ENCODE results near the gene FANCC.

Gene FANCC

GRCh38 chr9:95135756-95136155 is 181.8 kb downstream of the FANCC start:
- DNase-seq (ENCODE audit: low spot score): no peak
- in situ Hi-C loops (cut with MboI; ENCODE audit: low sequenced_read_pairs, unreplicated experiment): no loop called here

DNA sequence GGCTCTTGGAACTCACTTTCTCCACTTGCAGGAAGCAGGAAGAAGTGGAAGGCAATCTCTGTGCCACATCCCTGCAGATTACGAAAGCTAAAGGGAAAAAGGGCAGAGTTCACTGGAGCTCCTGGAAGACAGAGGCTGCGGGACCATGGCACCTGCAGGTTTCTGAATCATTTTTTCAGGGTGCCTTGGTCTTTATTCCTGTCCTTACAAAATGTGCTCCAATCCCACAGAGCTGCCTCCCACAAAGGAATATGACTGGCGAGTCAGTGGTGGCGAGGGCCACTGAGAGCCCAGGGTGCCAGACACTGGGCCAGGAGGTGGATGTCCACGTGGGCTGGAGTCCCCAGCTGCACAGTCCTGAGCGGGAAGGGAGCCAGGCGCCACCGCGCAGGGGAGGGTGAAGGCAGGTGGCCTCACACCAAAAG is 183.0 kb downstream of the FANCC start:
- no peak for TF ChIP-seq CTCF (IDR thresholded peaks at IDR 0.05; ENCODE audit: borderline replicate concordance, control extremely low read depth, extremely low read depth, insufficient read depth, missing control alignments)
- DNase-seq (ENCODE audit: low spot score): no peak
- in situ Hi-C loops (cut with MboI; ENCODE audit: low sequenced_read_pairs, unreplicated experiment): no loop called here

More at GRCh38 chr9:95135756-95136155, 181.8 kb downstream of the FANCC start:
- no peak for TF ChIP-seq CTCF (IDR thresholded peaks at IDR 0.05; ENCODE audit: borderline replicate concordance, control extremely low read depth, extremely low read depth, insufficient read depth, missing control alignments)

DNA sequence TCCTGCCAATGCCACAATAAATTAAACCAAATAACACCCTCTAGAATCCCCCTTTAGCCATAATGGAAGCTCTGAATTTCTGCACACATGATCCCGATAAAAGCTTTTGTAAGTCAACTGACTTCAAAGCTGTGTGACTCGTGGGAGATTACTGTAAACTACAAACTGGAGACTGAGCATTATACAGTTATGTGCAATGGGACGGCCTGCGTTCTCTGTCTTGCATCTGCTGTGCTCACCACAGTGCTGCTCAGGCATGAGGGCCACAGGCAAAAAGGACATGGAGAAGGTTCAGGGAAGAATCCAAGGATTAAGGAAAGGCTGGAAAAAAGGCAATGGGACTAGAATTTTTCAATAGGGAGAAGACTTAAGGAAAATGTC is 184.2 kb downstream of the FANCC start:
- no peak for TF ChIP-seq CTCF (IDR thresholded peaks at IDR 0.05; ENCODE audit: borderline replicate concordance, control extremely low read depth, extremely low read depth, insufficient read depth, missing control alignments)
- DNase-seq (ENCODE audit: low spot score): no peak
- in situ Hi-C loops (cut with MboI; ENCODE audit: low sequenced_read_pairs, unreplicated experiment): no loop called here

GRCh38 chr9:95132366-95133324 is 184.9 kb downstream of the FANCC start:
- in situ Hi-C loops (cut with MboI; ENCODE audit: low sequenced_read_pairs, unreplicated experiment): no loop called here

DNA sequence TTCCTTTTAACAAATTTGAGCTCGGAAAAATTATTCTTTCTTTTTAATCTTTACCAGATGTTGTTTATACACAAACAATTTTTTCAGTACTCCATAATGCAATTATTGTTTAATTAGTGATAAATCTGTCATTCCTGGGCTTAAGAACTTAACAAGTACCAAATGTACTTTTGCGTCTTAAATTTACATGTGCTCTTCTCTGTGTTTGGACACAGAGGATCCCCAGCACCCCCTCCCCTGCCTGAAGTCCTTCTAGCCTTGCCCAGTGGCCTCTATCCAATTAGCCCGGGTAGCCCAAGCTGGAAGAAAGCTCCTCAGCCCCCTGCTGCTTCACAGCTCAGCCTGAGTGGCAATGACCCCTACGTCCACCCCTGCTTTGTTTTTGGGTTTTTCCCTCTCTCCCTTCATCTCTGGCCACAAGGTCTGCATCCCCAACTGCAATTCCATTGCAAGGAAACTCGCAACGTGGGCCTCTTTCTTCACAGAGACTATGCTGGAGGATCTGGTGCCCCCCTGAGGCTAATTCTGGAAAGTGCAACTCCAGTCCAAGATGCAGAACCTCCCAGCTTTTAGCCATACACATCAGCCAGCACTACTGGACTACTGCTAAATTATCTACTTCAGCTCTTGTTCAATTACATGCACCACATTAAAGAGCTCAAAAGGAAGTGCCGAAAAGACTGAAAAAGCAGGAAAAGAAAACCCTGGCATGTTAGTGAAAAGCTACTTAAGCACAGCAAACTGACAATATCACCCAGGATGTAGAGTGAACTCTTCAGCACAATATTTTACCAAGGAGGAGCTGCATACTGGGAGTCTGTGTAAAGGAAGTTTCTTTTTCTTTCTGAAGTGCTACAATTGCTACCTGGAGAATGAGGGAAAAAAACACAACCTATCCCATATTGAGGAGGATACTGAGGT is 186.2 kb downstream of the FANCC start:
- peak; percentile 76 for DNase-seq (ENCODE audit: low spot score)
- peak; percentile 62 for TF ChIP-seq CTCF (IDR thresholded peaks at IDR 0.05; ENCODE audit: borderline replicate concordance, control extremely low read depth, extremely low read depth, insufficient read depth, missing control alignments)
- in situ Hi-C loops (cut with MboI; ENCODE audit: low sequenced_read_pairs, unreplicated experiment): no loop called here

More at GRCh38 chr9:95132366-95133324, 184.9 kb downstream of the FANCC start:
- DNase-seq (ENCODE audit: low spot score): no peak
- TF ChIP-seq CTCF (IDR thresholded peaks at IDR 0.05; ENCODE audit: borderline replicate concordance, control extremely low read depth, extremely low read depth, insufficient read depth, missing control alignments): no peak

DNA sequence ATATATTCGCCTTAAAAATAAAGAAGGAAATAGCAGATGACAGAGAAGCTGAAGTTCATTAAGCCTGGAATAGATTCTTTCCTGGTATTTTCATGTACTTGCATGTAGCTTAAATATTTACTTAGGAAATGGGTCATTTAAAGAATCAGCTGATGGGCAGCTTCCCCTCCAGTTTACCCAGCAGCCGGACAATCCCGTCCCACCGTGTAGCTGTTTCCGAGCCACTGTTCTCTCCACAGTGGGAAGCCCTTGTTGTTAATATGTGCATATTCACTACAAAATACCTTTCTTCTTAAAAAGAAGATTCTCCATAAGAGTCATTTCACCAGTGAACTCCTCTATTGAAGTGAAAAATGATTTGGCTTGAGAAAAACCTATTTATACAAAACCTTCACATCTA is 187.0 kb downstream of the FANCC start:
- TF ChIP-seq CTCF (IDR thresholded peaks at IDR 0.05; ENCODE audit: borderline replicate concordance, control extremely low read depth, extremely low read depth, insufficient read depth, missing control alignments): no peak
- in situ Hi-C loops (cut with MboI; ENCODE audit: low sequenced_read_pairs, unreplicated experiment): no loop called here
- DNase-seq (ENCODE audit: low spot score): no peak
